SIG-M5 treated with dmso at 0.1 percent for 504 hours (cell line): ENCODE data around the gene NOP14.
"Not testable (repeated sequence)": the region's sequence is repeated elsewhere in the genome, so short reads cannot be mapped to it uniquely, and the experiment has no call there.

Experiments used
- DNase-seq: peaks from one replicate; lab custom pipeline; 2025; ENCODE audit not compliant: unreplicated experiment; lab: John Stamatoyannopoulos, UW

NOP14 gene

DNA sequence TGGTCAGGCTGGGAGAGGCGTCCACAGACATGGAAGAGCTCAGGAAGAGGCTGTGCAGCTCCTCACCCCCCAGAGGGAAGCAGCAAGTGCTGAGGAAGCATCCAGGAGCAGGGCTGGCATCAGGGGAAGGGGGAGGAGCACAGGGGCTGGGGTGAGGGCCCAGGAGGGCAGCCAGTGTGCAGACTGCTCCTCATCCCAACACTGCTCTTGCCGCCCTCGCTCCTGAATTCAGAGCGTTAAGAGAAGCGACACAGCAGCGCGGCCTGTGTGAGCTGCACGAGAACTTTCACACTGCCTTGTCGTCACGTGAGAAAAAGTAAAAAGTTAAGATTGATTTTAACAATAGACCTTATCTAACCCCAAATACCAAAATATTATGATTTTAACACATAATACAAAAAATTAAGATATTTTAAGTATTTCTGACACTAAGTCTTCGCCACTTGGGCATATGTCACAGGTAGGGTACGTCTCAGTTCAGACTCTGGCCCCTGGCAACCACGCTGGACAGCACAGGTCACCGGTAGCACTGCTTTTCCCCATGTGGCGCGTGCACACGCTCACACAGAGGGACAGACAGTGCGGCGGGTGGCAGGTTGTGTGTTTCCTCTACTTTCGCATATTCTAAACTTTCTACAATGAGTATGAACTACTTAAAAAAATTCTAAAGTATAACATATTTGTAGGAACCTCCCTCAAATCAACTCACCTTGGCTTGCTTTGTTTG, 19.7 kb downstream of the NOP14 start:
- DNase-seq, result no peak

- DNase-seq, result no peak
Measured at GRCh38 chr4:2942532-2943363, 20.5 kb downstream of the NOP14 start.

DNA sequence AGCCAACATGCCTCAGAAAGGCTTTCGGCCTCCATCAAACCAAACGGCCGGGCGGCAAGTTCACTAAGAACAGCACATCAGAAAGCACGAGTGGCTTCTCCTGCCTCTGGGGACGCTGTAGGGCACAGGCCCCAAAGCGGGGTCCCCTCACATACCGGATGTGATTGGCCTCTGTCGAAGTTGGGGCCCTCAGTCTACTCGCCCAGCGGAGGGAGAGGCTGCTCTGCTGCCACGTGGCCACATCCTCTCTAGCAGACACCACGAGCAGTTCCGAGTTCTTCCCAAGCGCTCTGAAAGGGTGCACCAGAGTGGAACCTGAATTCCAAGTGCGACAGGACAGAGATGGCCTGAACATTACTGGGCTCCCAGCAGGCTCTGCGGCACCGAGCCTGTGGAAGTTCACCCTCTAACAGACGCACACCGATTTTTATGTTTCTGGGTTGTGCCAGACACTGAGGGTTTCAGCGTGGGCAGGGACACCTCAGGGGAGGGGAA, 21.1 kb downstream of the NOP14 start:
- no peak for DNase-seq

DNA sequence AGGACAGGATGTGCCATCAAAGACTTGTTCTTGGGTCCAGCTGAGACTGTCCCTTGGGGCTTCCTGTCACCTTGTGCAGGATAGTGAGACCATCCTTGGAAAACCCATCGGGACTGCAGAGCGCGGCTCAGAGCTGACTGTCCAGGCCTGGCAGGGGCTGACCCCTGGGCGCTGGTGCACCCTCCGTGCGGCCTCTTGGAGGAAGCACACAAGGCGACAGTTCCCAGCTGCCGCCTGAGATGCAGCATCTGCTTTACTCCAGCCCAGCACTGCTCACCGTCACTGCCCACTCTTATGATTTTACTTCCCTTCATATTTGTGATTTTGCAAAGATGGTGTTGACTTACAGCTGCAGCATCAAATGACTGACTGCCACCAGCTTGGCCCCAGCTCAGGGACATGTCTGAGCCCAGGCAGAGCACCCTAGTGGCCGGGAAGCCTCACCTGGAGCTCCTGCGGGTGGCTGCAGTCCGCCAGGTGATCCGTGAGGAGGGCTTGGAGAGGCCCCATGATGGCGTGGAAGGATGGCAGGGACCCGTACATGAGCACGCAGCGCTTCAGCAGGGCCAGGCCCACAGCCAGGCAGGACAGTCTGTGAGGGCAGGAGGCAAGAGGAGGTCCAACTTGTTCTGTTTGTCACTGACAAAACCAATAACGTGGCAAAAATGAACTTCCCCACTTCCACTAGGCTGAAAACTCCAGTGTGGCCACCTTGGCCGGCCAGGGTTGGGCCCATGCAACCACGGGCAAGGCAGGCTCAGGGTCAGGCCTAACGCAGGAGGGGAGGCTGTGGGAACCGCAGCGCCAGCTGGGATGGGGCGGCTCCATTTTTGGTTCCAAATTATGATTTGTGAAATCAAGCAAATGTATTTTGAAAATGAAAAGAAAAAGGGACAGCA, 21.8 kb downstream of the NOP14 start:
- no peak for DNase-seq

- DNase-seq, result no peak
Measured at GRCh38 chr4:2940267-2941137, 22.7 kb downstream of the NOP14 start.

DNA sequence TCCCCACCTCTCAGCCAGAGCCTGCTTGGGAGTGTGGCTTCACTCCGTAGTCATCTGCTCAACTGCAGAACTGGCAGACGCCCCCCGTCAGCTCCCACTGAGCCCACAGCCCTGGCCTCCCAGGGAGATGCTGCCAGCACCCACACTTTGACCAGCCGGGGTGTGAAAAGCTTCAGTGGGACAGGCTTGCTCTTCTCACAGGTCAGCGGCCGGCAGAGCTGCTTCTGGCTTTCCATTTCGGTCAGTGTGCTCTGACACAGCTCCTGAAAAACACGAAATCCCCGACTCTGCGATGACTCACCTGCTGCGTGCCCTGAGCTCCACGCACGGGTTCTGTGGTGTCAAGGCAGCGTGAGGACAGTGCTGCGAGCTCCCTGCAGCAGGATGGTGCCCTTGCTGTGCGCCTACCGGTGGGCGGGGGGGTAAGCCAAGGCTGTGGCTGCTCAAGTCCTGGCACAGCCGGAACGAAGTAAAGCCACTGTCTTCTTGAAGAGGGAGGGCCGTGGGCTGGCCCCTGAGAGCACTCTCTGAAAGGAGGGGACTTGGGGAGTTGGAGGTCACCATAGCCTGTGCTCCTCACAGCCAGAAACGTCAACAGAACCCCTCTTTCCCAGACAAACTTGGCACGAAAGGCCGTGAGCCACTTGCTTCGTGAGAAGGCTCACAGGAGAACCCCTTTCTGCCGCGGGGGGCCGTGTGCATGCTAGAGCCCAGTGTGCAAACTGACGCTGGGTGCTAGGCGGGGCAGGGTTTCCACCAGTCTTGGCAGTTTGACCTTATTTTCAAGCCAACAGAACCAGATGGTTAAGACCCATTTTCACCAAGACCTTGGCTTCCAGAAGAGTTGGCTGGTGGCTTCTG, 23.6 kb downstream of the NOP14 start:
- no peak for DNase-seq

DNA sequence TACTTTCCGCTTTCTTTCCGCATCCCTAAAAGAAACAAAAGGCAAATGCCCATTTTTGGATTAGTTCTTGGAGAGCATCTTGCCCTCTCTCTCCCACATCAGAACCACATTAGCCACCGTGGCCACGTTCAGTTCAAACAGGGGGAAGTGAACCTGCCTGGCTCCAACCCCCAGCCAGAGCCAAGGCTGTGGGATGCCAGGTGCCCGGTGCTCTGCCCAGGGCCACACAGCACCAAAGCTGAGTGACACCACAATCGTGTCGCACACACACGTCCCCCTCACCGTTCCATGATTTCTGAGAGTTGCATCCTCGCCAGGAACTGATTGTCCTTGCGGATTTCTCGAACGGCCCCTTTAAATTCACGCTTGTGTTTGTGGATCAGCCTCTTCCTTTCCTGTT, 24.3 kb downstream of the NOP14 start:
- DNase-seq, result no peak

DNA sequence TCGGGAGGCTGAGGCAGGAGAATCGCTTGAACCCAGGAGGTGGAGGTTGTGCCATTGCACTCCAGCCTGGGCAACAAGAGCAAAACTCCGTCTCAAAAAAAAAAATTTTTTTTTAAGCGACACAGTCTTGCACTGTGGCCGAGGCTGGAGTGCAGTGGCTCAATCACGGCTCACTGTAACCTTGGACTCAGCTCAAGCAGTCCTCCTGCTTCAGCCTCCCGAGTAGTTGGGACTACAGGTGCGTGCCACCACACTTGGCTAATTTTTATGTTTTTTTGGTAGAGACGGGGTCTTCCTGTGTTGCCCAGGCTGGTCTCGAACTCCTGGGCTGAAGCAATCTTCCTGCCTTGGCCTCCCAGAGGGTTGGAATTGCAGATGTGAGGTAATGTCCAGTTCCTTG, 24.8 kb downstream of the NOP14 start:
- not testable (repeated sequence) for DNase-seq

DNA sequence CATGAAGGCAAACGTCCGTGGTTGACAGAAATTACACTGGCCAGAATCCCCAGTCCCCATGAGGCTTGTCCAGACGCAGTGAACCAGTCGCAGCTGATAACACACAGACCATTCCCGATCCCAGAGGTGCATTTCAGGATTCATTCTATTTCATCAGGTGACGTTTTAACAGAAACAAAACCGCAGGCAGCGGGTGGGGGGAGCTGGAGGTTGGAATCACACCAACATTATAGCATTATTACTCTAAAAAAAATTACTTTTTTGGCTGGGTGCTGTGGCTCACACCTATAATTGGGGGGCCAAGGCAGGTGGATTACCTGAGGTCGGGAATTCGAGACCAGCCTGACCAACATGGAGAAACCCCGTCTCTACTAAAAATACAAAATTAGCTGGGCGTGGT, 25.2 kb downstream of the NOP14 start:
- DNase-seq, result no peak

DNA sequence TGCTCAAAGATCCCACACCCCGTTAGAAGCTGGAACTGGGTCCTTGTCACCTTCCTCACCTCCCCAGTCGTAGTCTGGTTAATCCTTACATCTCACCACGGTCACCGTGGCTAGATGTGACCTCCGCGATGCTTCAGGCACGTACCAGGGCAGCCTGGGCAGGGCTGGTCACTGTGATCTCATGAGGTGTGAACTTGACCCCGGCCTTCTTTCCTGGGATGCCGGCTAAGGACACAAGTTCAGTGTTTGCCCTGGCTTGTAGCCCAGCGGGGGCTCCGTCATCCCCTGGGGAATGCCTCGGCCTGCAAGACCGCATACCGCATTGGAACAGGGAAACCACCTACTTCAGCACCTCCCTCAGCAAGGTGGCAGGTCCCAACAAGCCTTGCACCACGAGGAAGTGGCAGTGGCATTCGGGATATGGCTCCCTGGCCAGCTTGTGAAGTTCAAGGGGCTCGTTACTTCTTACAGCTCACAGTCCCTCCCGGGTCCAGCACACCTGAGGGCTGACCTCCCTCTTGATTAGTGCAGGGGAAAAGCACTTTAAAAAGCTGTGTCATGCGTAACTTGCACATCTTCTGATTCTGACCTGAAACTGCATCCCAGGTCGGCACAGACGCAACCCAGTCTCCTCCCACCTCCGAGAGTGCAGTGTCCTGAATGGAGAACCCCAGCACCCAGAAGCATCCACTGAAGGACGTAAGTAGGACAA, 25.9 kb downstream of the NOP14 start:
- no peak for DNase-seq

DNA sequence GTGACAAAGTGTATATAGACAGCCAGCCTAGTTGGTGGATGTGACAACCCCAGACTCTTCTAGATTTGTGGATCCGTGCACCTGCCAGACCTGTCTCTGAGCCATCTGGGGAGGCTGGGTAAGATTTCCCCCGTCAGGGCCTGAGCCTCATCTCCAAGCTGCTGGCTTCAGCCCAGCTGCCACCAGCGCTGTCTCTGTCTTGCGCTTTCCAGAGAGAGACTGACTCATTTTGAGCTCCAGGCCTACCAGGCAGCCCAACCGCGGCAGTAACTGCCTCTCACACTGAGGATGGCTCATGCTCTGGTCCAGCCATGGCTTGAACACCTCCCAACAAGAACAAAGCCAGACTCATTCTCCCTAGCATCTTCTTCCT, 26.4 kb downstream of the NOP14 start:
- peak; percentile 24 for DNase-seq

- peak; percentile 21 for DNase-seq
Measured at GRCh38 chr4:2935762-2936743, 27.2 kb downstream of the NOP14 start.

DNA sequence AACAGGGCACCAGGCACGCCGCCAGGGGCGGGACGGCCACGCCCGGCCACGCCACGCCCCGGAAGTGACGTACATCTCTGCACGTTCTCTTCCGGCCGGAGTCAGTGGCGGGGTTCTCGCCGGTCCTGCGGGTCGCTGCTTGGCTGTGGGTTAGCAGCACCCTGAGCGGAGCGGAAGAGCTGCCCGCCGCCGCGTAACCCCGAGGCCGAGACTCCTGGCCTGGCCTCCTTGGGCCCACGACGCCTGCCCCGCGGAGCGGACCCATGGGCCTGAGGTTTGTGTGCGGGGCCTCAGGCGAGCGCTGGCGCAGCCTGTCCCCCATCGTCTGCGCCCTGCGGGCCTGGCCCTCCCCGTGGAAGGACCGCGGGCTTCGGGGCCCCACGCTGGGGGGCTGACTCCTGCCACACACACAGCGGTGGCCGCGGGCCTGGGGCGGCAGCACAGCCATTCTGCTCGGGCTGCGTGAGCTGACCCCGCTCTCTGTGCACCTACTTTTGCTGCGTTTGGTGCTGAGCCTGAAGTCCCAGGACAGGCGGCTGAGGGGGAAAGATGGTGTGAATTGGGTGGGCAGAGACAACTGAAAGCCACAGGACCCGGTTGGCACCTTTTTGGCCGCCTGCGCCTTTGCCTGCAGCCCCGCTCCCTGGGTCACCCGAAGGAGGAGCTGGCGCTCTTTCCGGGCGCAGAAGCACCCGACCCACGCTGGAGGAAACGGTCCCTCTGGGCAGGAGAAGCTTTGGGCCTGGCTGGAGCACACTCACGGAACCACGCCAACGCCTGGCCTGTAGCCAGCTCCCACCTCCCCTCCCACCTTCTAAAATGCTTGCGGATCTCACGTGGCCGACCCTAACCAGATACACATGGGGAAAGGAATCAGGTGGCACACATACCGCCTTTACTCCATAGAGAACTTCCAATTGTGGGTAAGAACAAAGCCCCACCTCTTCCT, 28.1 kb downstream of the NOP14 start:
- peak; percentile 84 for DNase-seq

DNA sequence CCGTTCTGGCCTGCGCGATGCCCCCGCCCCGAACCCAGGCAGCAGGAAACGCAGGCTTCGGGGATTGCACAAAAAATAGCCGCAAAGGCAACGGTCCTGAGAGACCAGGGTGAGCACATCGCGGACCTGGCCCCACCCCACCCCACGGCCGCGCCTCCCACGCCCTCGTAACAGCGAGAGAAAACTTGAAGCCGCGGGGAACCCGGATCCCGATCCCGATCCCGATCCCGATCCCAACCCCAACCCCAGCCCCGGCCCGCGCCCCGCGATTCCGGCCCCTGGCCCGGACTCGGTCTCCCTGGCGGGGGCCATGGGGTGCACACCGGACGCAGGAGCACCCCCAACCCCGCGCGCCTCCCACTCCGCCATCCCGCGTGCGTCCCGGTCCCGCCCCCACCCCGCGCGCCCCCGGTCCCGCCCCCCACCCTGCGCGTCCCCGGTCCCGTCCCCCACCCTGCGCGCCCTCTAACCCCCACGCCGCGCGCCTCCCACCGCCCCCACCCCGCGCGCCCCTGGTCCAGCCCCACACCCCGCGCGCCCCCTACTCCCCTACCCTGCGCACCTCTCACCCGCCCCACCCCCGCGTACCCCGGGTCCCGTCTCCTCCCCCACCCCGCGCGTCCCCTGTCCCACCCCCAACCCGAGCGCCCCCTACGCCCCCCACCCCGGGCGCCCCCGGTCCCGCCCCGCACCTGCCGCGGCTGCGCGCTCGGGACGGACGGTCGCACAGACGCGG, 29.0 kb downstream of the NOP14 start:
- DNase-seq, result peak; percentile 74

DNA sequence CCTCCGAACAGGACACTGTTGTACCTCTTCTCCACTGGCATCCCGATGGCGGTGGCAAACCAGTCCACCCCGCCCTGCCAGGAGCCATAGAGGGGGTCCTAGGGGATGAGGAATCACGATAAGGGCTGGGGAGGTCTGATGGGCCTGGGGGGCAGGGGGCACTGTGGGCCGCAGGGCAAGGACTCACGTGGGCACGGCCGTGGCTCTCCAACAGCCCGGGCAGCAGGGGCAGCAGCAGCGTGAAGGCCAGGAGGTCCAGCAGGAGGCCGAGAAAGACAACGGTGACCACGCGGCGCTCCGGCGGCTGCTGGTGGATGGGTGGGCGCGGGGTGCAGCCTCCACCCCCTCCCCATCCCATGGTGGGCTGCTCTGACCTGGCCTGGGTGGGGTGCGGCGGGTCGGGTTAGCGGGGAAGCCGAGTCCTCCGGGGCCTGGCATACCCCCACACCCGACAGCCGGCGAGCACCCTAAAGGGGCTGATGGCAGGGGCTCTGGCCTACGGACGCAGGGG, 29.6 kb downstream of the NOP14 start:
- no peak for DNase-seq
